SK-N-MC (cell line): ENCODE measurements around the gene CTDSP2.

Experiments used
- EZH2 ChIP-seq: fragments of 200-600 bp; sonication (generic); IDR thresholded peaks from one replicate; pipeline ENCODE4 v1.6.1; 2017; ENCODE audit warnings: antibody characterized with exemption
- POLR2AphosphoS5 ChIP-seq: IDR thresholded peaks from 2 replicates; pipeline ENCODE4 v1.6.1; 2012; ENCODE audit warnings: mild to moderate bottlenecking, low read depth, low read length, borderline replicate concordance

- TF ChIP-seq POLR2AphosphoS5 = no peak
- TF ChIP-seq EZH2 = no peak
These were observed 36.0 kb upstream of the CTDSP2 start for GRCh38 chr12:57882575-57882974.
